Large intestine (tissue), 12 donors: Measurements from ENCODE around the gene SLC8B1. TPM values are rescaled to one million over a fixed set of nuclear protein-coding genes. Genes with fewer than 3 reads are reported as not detected.

Source experiments
- DNase-seq, 2 donors: peaks; one replicate each; pipeline versions ENCODE4 v3.0.0 to v3.0.0-alpha.2; 2013
- H3K27ac ChIP-seq: one replicate; pipeline ENCODE4 v1.5.1; 2013; ENCODE audit warnings: low read length
- H3K27me3 ChIP-seq: 2 replicates; pipeline ENCODE4 v1.6.1; 2013; ENCODE audit warnings: low read length; ENCODE audit not compliant: control insufficient read depth, insufficient read depth
- H3K36me3 ChIP-seq: 2 replicates; pipeline ENCODE4 v1.6.1; 2013; ENCODE audit warnings: low read length; ENCODE audit not compliant: control insufficient read depth, insufficient read depth
- H3K4me1 ChIP-seq: one replicate; pipeline ENCODE4 v1.6.1; 2013; ENCODE audit warnings: low read length; ENCODE audit not compliant: control insufficient read depth, insufficient read depth
- H3K4me3 ChIP-seq: one replicate; pipeline ENCODE4 v1.5.1; 2013; ENCODE audit warnings: low read length
- H3K9me3 ChIP-seq: one replicate; pipeline ENCODE4 v1.6.1; 2013; ENCODE audit warnings: mild to moderate bottlenecking, low read depth, low read length, moderate library complexity; ENCODE audit not compliant: control insufficient read depth
- WGBS: methylation state at CpG from one replicate; pipeline ENCODE4 v1.1.5; 2013; ENCODE audit warnings: low lambda C conversion rate; ENCODE audit not compliant: insufficient coverage; 5-methylcytosine and 5-hydroxymethylcytosine counted together
- long read RNA-seq, 11 donors: transcript quantifications; one replicate each; lab custom pipeline, GENCODE V29; 2026
- polyA plus RNA-seq: library from polyadenylated mRNA; unstranded; fragments of 120-200 nt; gene quantifications from one replicate; pipeline ENCODE4 v1.2.1, GENCODE V29; 2013

Gene SLC8B1
- 18.1 TPM for polyA plus RNA-seq
- long read RNA-seq, donor 1, partial matches to known transcripts: 0 of 4 reads
- long read RNA-seq, donor 1, other reads (novel, unspliced or antisense): 0 of 4 reads
- long read RNA-seq, donor 2, partial matches to known transcripts: 0 of 5 reads
- long read RNA-seq, donor 2, other reads (novel, unspliced or antisense): 0 of 5 reads
- long read RNA-seq, donor 3: 0 reads
- long read RNA-seq, donor 4: 0 reads
- long read RNA-seq, donor 5, partial matches to known transcripts: 0 of 1 reads
- long read RNA-seq, donor 5, other reads (novel, unspliced or antisense): 0 of 1 reads
- long read RNA-seq, donor 6: 0 reads
- long read RNA-seq, donor 7, partial matches to known transcripts: 0 of 1 reads
- long read RNA-seq, donor 7, other reads (novel, unspliced or antisense): 0 of 1 reads
- long read RNA-seq, donor 8, partial matches to known transcripts: 21 of 23 reads
- long read RNA-seq, donor 8, other reads (novel, unspliced or antisense): 0 of 23 reads
- long read RNA-seq, donor 9, partial matches to known transcripts: 0 of 3 reads
- long read RNA-seq, donor 9, other reads (novel, unspliced or antisense): 0 of 3 reads
- long read RNA-seq, donor 10, partial matches to known transcripts: 11 of 11 reads
- long read RNA-seq, donor 10, other reads (novel, unspliced or antisense): 0 of 11 reads
- long read RNA-seq, donor 11, partial matches to known transcripts: 0 of 1 reads
- long read RNA-seq, donor 11, other reads (novel, unspliced or antisense): 0 of 1 reads

GRCh38 chr12:113334786-113335539 lies at the start of gene SLC8B1:
TSS of gene SLC8B1 (minus strand) at chr12:113335109. CDS start at chr12:113332878, 2,231 bp downstream.
- H3K36me3 ChIP-seq: peaks cover 19% of the 10 kb centered on the region
- H3K9me3 ChIP-seq: no peaks in the 10 kb centered on the region
- peaks cover 8% of the 10 kb centered on the region for H3K4me1 ChIP-seq
- peak within 1 kb of the TSS; percentile 67 for H3K4me3 ChIP-seq
- peak; percentile 72 to 85 for DNase-seq
- H3K27me3 ChIP-seq: no peaks in the 10 kb centered on the region
- no CpG with 5 or more reads among the region's 62 CpGs for WGBS
- peak within 1 kb of the TSS; percentile 59 for H3K27ac ChIP-seq

- Histone ChIP-seq H3K27me3 (no peaks in the 10 kb centered on the region), H3K27ac (no peak overlapping the region), H3K4me3 (no peak overlapping the region), H3K36me3 (peaks cover 29% of the 10 kb centered on the region), H3K4me1 (no peaks in the 10 kb centered on the region), H3K9me3 (no peaks in the 10 kb centered on the region)
- no peak for DNase-seq
- no CpG with 5 or more reads among the region's 4 CpGs for WGBS
These were observed 47.3 kb upstream of the SLC8B1 start for GRCh38 chr12:113382206-113382605.

GRCh38 chr12:113381220-113381619 lies 46.3 kb upstream of the SLC8B1 start:
- Histone ChIP-seq H3K27ac (no peak overlapping the region), H3K4me3 (no peak overlapping the region), H3K9me3 (no peaks in the 10 kb centered on the region), H3K4me1 (no peaks in the 10 kb centered on the region), H3K36me3 (peaks cover 36% of the 10 kb centered on the region), H3K27me3 (no peaks in the 10 kb centered on the region)
- WGBS: no CpG with 5 or more reads among the region's 11 CpGs
- DNase-seq: no peak

- Histone ChIP-seq H3K36me3 (peaks cover 43% of the 10 kb centered on the region), H3K4me3 (no peak overlapping the region), H3K4me1 (no peaks in the 10 kb centered on the region), H3K27ac (no peak overlapping the region), H3K9me3 (no peaks in the 10 kb centered on the region), H3K27me3 (no peaks in the 10 kb centered on the region)
- 100% methylated on average over 2 of the region's 3 CpGs for WGBS
- DNase-seq: no peak
These were observed 43.4 kb upstream of the SLC8B1 start for GRCh38 chr12:113378291-113378690.

GRCh38 chr12:113374823-113375428 lies 40.0 kb upstream of the SLC8B1 start:
- Histone ChIP-seq H3K4me1 (no peaks in the 10 kb centered on the region), H3K27ac (no peak overlapping the region), H3K27me3 (no peaks in the 10 kb centered on the region), H3K36me3 (peaks cover 48% of the 10 kb centered on the region), H3K9me3 (no peaks in the 10 kb centered on the region), H3K4me3 (no peak overlapping the region)
- WGBS: no CpG with 5 or more reads among the region's 4 CpGs
- DNase-seq: no peak

GRCh38 chr12:113373969-113374368 lies 39.1 kb upstream of the SLC8B1 start:
- no CpG with 5 or more reads among the region's 3 CpGs for WGBS
- no peaks in the 10 kb centered on the region for H3K9me3 ChIP-seq
- peaks cover 44% of the 10 kb centered on the region for H3K36me3 ChIP-seq
- H3K4me3 ChIP-seq: no peak overlapping the region
- H3K4me1 ChIP-seq: no peaks in the 10 kb centered on the region
- H3K27me3 ChIP-seq: no peaks in the 10 kb centered on the region
- H3K27ac ChIP-seq: no peak overlapping the region
- DNase-seq: no peak

- Histone ChIP-seq H3K27ac (no peak overlapping the region), H3K9me3 (no peaks in the 10 kb centered on the region), H3K4me1 (no peaks in the 10 kb centered on the region), H3K36me3 (peaks cover 44% of the 10 kb centered on the region), H3K4me3 (no peak overlapping the region), H3K27me3 (no peaks in the 10 kb centered on the region)
- 100% methylated on average over 1 of the region's 3 CpGs for WGBS
- no peak for DNase-seq
These were observed 38.5 kb upstream of the SLC8B1 start for GRCh38 chr12:113373440-113373839.

GRCh38 chr12:113372371-113372770 lies 37.5 kb upstream of the SLC8B1 start:
- Histone ChIP-seq H3K4me1 (no peaks in the 10 kb centered on the region), H3K4me3 (no peak overlapping the region), H3K36me3 (peaks cover 45% of the 10 kb centered on the region), H3K27me3 (no peaks in the 10 kb centered on the region), H3K9me3 (no peaks in the 10 kb centered on the region), H3K27ac (no peak overlapping the region)
- DNase-seq: no peak
- no CpG with 5 or more reads among the region's 9 CpGs for WGBS

GRCh38 chr12:113371808-113372207 lies 36.9 kb upstream of the SLC8B1 start:
- Histone ChIP-seq H3K27me3 (no peaks in the 10 kb centered on the region), H3K36me3 (peaks cover 40% of the 10 kb centered on the region), H3K4me3 (no peak overlapping the region), H3K4me1 (no peaks in the 10 kb centered on the region), H3K27ac (no peak overlapping the region), H3K9me3 (no peaks in the 10 kb centered on the region)
- no CpG with 5 or more reads among the region's 6 CpGs for WGBS
- DNase-seq: no peak
